SU-DHL-6 (cell line): ENCODE results near the gene RETREG1.

Source experiments
- EZH2phosphoT487 ChIP-seq: fragments of 200-600 bp; sonication (generic), shearing (Covaris generic); conservative IDR thresholded peaks from 2 replicates; pipeline ENCODE4 v1.6.1; 2018; ENCODE audit warnings: mild to moderate bottlenecking, antibody characterized with exemption, low read length, moderate library complexity, mixed read lengths
- TF ChIP-seq, protein P1 (sequence below): fragments of 200-600 bp; sonication (generic); IDR thresholded peaks from one replicate; pipeline ENCODE4 v1.5.1; 2017; ENCODE audit warnings: antibody characterized with exemption, mild to moderate bottlenecking, low read length, moderate library complexity; ENCODE audit not compliant: insufficient read depth, poor library complexity, severe bottlenecking

DNA sequence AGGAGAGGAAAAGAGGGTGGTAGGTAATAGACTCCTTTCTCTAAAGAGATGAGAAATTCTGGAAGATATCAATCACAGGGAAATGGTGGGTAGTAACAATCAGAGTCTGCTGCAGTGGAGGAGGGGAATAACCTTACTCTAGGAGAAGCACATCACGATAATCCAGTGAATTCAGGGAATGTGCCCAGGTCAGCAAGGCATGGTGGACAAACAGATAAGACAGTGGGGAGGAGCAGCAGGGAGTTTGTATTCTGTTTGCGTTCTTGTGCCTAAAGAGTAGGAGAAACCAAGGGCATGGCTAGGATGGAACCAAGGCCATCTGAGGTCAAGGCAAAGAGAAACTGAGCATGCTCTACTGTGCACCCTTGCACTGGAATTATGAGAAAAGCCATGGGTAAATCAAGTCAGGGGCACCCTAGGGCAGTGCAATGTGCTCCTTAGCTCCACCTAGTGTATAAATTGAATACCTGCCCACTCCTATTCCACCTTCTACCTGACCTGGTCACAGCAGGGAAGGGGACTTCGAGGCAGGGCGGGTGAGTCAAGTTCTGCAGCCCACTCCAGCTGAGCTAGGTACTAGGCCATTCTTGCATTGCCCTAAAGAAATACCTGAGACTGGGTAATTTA, 31.6 kb downstream of the RETREG1 start:
- TF ChIP-seq, protein P1, sequence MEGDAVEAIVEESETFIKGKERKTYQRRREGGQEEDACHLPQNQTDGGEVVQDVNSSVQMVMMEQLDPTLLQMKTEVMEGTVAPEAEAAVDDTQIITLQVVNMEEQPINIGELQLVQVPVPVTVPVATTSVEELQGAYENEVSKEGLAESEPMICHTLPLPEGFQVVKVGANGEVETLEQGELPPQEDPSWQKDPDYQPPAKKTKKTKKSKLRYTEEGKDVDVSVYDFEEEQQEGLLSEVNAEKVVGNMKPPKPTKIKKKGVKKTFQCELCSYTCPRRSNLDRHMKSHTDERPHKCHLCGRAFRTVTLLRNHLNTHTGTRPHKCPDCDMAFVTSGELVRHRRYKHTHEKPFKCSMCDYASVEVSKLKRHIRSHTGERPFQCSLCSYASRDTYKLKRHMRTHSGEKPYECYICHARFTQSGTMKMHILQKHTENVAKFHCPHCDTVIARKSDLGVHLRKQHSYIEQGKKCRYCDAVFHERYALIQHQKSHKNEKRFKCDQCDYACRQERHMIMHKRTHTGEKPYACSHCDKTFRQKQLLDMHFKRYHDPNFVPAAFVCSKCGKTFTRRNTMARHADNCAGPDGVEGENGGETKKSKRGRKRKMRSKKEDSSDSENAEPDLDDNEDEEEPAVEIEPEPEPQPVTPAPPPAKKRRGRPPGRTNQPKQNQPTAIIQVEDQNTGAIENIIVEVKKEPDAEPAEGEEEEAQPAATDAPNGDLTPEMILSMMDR: peak; percentile 68
- TF ChIP-seq EZH2phosphoT487: no peak
